WTC11 (cell line): ENCODE measurements around the gene TPK1. TPM values are rescaled to one million over a fixed set of nuclear protein-coding genes. Genes with fewer than 3 reads are reported as not detected.

ENCODE experiments used
- ATAC-seq: fragments of 200-7000 bp; cut with Tn5 transposase; 2 replicates; pipeline ENCODE4 v1.10.0; 2021; ENCODE audit warnings: mild to moderate bottlenecking, moderate library complexity
- CTCF ChIA-PET: fragments of 300-600 bp; sonication (Branson Sonifier 250); formaldehyde crosslinking; loops from one replicate; lab custom pipeline; 2021; ENCODE audit warnings: antibody characterized with exemption; lab: Charles Lee
- POLR2A ChIA-PET: fragments of 350-600 bp; sonication (Branson Sonifier 250); formaldehyde crosslinking; loops from one replicate; lab custom pipeline; 2021; ENCODE audit warnings: antibody characterized with exemption; lab: Charles Lee
- DNase-seq: peaks from one replicate; pipeline ENCODE4 v3.0.0; 2021; ENCODE audit warnings: low spot score
- H3K27ac Mint-ChIP-seq: 2 replicates; pipeline ENCODE4 v1.8.0; 2021; ENCODE audit warnings: mixed read lengths
- H3K27me3 Mint-ChIP-seq: 2 replicates; pipeline ENCODE4 v1.8.0; 2021; ENCODE audit warnings: low read depth, mild to moderate bottlenecking, moderate library complexity, mixed read lengths
- H3K36me3 Mint-ChIP-seq: 2 replicates; pipeline ENCODE4 v1.8.0; 2021; ENCODE audit warnings: mixed read lengths
- H3K4me1 Mint-ChIP-seq: 2 replicates; pipeline ENCODE4 v1.8.0; 2022; ENCODE audit warnings: mixed read lengths
- H3K4me3 Mint-ChIP-seq: 2 replicates; pipeline ENCODE4 v1.8.0; 2021; ENCODE audit warnings: mild to moderate bottlenecking, moderate library complexity, mixed read lengths
- H3K9me3 Mint-ChIP-seq: 2 replicates; pipeline ENCODE4 v1.8.0; 2021; ENCODE audit warnings: mixed read lengths
- CREM ChIP-seq: sonication (generic); formaldehyde crosslinking; IDR thresholded peaks from 2 replicates; pipeline ENCODE4 v1.8.1; 2022; ENCODE audit warnings: mild to moderate bottlenecking, missing genetic modification reagents, moderate library complexity
- E2F5 ChIP-seq: sonication (generic); formaldehyde crosslinking; IDR thresholded peaks from 2 replicates; pipeline ENCODE4 v1.8.1; 2022; ENCODE audit warnings: mild to moderate bottlenecking, moderate library complexity, missing genetic modification reagents
- ELF4 ChIP-seq: sonication (generic); formaldehyde crosslinking; IDR thresholded peaks from 2 replicates; pipeline ENCODE4 v1.8.1; 2022; ENCODE audit warnings: low read depth, mild to moderate bottlenecking, moderate library complexity, missing genetic modification reagents
- EMX1 ChIP-seq: fragments of 250-450 bp; sonication (Bioruptor Pico); IDR thresholded peaks from 2 replicates; pipeline ENCODE4 v1.8.0; 2021; ENCODE audit warnings: mild to moderate bottlenecking
- ETV6 ChIP-seq: sonication (generic); formaldehyde crosslinking; IDR thresholded peaks from 2 replicates; pipeline ENCODE4 v1.8.1; 2022; ENCODE audit warnings: mild to moderate bottlenecking, missing genetic modification reagents
- FOXK1 ChIP-seq: sonication (generic); formaldehyde crosslinking; IDR thresholded peaks from 2 replicates; pipeline ENCODE4 v1.8.0; 2022; ENCODE audit warnings: mild to moderate bottlenecking, moderate library complexity, missing genetic modification reagents
- GABPB1 ChIP-seq: sonication (generic); formaldehyde crosslinking; IDR thresholded peaks from 2 replicates; pipeline ENCODE4 v1.8.1; 2023; ENCODE audit warnings: mild to moderate bottlenecking, missing genetic modification reagents
- HMGXB4 ChIP-seq: sonication (generic); formaldehyde crosslinking; IDR thresholded peaks from 2 replicates; pipeline ENCODE4 v1.8.1; 2023; ENCODE audit warnings: mild to moderate bottlenecking, moderate library complexity, missing genetic modification reagents
- IRF1 ChIP-seq: sonication (generic); formaldehyde crosslinking; IDR thresholded peaks from 2 replicates; pipeline ENCODE4 v1.8.0; 2023; ENCODE audit warnings: missing genetic modification reagents
- IRF2 ChIP-seq: sonication (generic); formaldehyde crosslinking; IDR thresholded peaks from 2 replicates; pipeline ENCODE4 v1.8.0; 2022; ENCODE audit warnings: low read depth, missing genetic modification reagents, borderline replicate concordance
- JAZF1 ChIP-seq: fragments of 250-450 bp; sonication (Bioruptor Pico); IDR thresholded peaks from 2 replicates; pipeline ENCODE4 v1.9.0; 2021; ENCODE audit warnings: moderate library complexity, mild to moderate bottlenecking, inconsistent platforms
- JUN ChIP-seq: sonication (generic); formaldehyde crosslinking; IDR thresholded peaks from 2 replicates; pipeline ENCODE4 v1.8.0; 2023; ENCODE audit warnings: mild to moderate bottlenecking, missing genetic modification reagents
- MLX ChIP-seq: sonication (generic); formaldehyde crosslinking; IDR thresholded peaks from 2 replicates; pipeline ENCODE4 v1.8.1; 2023; ENCODE audit warnings: mild to moderate bottlenecking, missing genetic modification reagents, moderate library complexity
- NR3C1 ChIP-seq: sonication (generic); formaldehyde crosslinking; conservative IDR thresholded peaks from 2 replicates; pipeline ENCODE4 v1.8.1; 2023; ENCODE audit warnings: low read depth, mild to moderate bottlenecking, missing genetic modification reagents
- OVOL2 ChIP-seq: fragments of 250-450 bp; sonication (Bioruptor Pico); IDR thresholded peaks from 2 replicates; pipeline ENCODE4 v1.9.0; 2021; ENCODE audit warnings: mild to moderate bottlenecking, borderline replicate concordance
- PREB ChIP-seq: sonication (generic); formaldehyde crosslinking; IDR thresholded peaks from 2 replicates; pipeline ENCODE4 v1.8.1; 2022; ENCODE audit warnings: mild to moderate bottlenecking, missing genetic modification reagents, moderate library complexity, borderline replicate concordance
- STAT6 ChIP-seq: sonication (generic); formaldehyde crosslinking; conservative IDR thresholded peaks from 2 replicates; pipeline ENCODE4 v1.8.1; 2023; ENCODE audit warnings: mild to moderate bottlenecking, low read depth, missing genetic modification reagents, moderate library complexity
- TP53 ChIP-seq: sonication (generic); formaldehyde crosslinking; IDR thresholded peaks from 2 replicates; pipeline ENCODE4 v1.8.1; 2023; ENCODE audit warnings: mild to moderate bottlenecking, missing genetic modification reagents
- USF1 ChIP-seq: sonication (generic); formaldehyde crosslinking; IDR thresholded peaks from 2 replicates; pipeline ENCODE4 v1.8.0; 2022; ENCODE audit warnings: mild to moderate bottlenecking, missing genetic modification reagents
- ZNF138 ChIP-seq: sonication (generic); formaldehyde crosslinking; conservative IDR thresholded peaks from 2 replicates; pipeline ENCODE4 v1.8.1; 2022; ENCODE audit warnings: mild to moderate bottlenecking, moderate library complexity, missing genetic modification reagents
- ZNF219 ChIP-seq: sonication (generic); formaldehyde crosslinking; IDR thresholded peaks from 2 replicates; pipeline ENCODE4 v1.8.0; 2023; ENCODE audit warnings: missing genetic modification reagents, mild to moderate bottlenecking, borderline replicate concordance
- ZNF281 ChIP-seq: sonication (generic); formaldehyde crosslinking; IDR thresholded peaks from 2 replicates; pipeline ENCODE4 v1.8.0; 2023; ENCODE audit warnings: mild to moderate bottlenecking, missing genetic modification reagents
- ZNF416 ChIP-seq: fragments of 250-450 bp; sonication (Bioruptor Pico); IDR thresholded peaks from 2 replicates; pipeline ENCODE4 v1.9.0; 2021; ENCODE audit warnings: mild to moderate bottlenecking, inconsistent platforms
- total RNA-seq: library from RNA; stranded (reverse); gene quantifications from 3 replicates; pipeline ENCODE4 v1.2.3, GENCODE V29; 2021

Gene TPK1
- total RNA-seq, 1 experiment from 2014 or later: 2.7 TPM

- CTCF ChIA-PET: no interaction called here
- TF ChIP-seq IRF1: no peak
- no peak for TF ChIP-seq MLX (CRISPR knock-in tag)
- no peak for TF ChIP-seq FOXK1 (CRISPR knock-in tag)
- no peak for TF ChIP-seq ZNF219 (CRISPR knock-in tag)
- no peak for TF ChIP-seq EMX1
- TF ChIP-seq ZNF138: no peak
- no peak for TF ChIP-seq NR3C1
- no peak for TF ChIP-seq ZNF281
- TF ChIP-seq JUN: no peak
- TF ChIP-seq CREM (CRISPR knock-in tag): no peak
- no peak for TF ChIP-seq ELF4 (CRISPR knock-in tag)
- TF ChIP-seq, all 79 proteins: peak for 0
- Mint-ChIP-seq H3K36me3 (no peaks in the 10 kb centered on the region), H3K27me3 (no peaks in the 10 kb centered on the region), H3K27ac (no peak overlapping the region), H3K4me3 (no peak overlapping the region), H3K9me3 (no peaks in the 10 kb centered on the region), H3K4me1 (no peaks in the 10 kb centered on the region)
- POLR2A ChIA-PET: no interaction called here
- ATAC-seq: peak; percentile 67
- DNase-seq: no peak
These were observed 98.9 kb downstream of the TPK1 start for GRCh38 chr7:144736880-144737493.

GRCh38 chr7:144735505-144736276 lies 100.2 kb downstream of the TPK1 start:
- Mint-ChIP-seq H3K27me3 (no peaks in the 10 kb centered on the region), H3K4me3 (no peak overlapping the region), H3K36me3 (no peaks in the 10 kb centered on the region), H3K4me1 (no peaks in the 10 kb centered on the region), H3K9me3 (no peaks in the 10 kb centered on the region), H3K27ac (no peak overlapping the region)
- CTCF ChIA-PET: no interaction called here
- DNase-seq (no peak), ATAC-seq (no peak)
- POLR2A ChIA-PET: interaction anchor here (0.6 kb wide), 1 partner anchor 116 kb away, joined by 6 read pairs; no protein-coding TSS in a partner anchor
- no peak for TF ChIP-seq HMGXB4 (CRISPR knock-in tag)
- TF ChIP-seq STAT6: no peak
- no peak for TF ChIP-seq USF1
- no peak for TF ChIP-seq ETV6 (CRISPR knock-in tag)
- TF ChIP-seq PREB (CRISPR knock-in tag): no peak
- TF ChIP-seq ZNF416 (CRISPR knock-in tag): no peak
- no peak for TF ChIP-seq E2F5 (CRISPR knock-in tag)
- no peak for TF ChIP-seq TP53 (CRISPR knock-in tag)
- no peak for TF ChIP-seq JAZF1 (CRISPR knock-in tag)
- TF ChIP-seq IRF2 (CRISPR knock-in tag): no peak
- TF ChIP-seq GABPB1 (CRISPR knock-in tag): no peak
- no peak for TF ChIP-seq OVOL2 (CRISPR knock-in tag)
